Astrocyte of the spinal cord (primary cell): ENCODE data around the gene MYBPH.

Experiments
- DNase-seq: peaks from one replicate; pipeline ENCODE4 v3.0.0; 2011; ENCODE audit warnings: low read depth, low spot score
- H3K4me3 ChIP-seq: 2 replicates; pipeline ENCODE4 v1.5.1; 2011; ENCODE audit warnings: low read depth, mild to moderate bottlenecking, low read length, moderate library complexity
- CTCF ChIP-seq: IDR thresholded peaks from 2 replicates; pipeline ENCODE4 v1.5.1; 2012; ENCODE audit warnings: low read depth, mild to moderate bottlenecking, low read length, inconsistent platforms
- in situ Hi-C: cut with HindIII; loops from 2 replicates; pipeline ENCODE4 v1.10.0; 2017; ENCODE audit warnings: low sequenced_read_pairs

MYBPH gene

DNA sequence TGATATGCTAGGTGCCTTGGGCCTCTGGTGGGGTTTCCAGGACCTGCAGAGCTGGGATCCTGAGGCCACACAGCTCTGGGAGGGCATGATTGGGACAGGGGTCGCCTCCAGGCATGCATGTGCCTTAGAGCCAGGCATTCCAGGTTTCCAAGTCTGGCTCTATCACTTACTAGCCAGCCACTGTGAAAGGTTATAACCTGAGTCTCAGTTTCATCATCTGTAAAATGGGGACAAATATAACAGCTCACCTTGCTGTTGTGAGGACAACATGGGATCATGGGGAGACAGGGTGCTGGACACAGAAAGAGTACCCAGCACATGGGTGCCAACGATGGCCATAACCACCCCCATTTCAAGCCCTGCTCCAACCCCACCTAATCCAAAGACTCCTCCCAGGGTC, 8.2 kb upstream of the MYBPH start:
- TF ChIP-seq CTCF = no peak
- no peak for DNase-seq
- in situ Hi-C loops = no loop called here
- no peak overlapping the region for H3K4me3 ChIP-seq

DNA sequence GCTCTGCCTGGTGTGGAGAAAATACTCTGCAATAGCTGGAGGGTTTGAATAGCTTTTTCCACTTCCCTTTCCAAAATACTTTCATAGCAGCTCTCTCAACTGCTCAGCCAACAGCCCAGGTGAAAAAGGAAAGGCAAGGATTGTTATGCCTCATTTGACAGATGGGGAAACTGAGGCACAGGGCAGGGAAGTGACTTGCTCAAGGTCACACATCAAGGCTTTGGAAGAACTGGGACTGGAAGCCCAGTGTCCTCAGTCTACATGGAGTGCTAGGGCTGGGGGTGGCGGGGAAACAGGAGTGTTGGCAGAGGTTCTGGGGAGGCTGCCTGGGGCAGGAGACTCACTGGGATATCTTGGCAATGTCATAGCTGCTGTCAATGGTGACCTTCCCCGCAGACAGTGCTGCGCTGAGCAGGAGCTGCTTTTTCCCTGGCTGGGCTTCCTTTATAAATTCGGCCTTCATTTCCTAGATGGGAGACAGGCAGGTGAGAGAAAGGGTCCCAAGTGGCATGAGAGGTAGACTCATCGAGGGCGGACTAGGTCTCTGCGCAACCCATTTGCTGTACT, 6.8 kb upstream of the MYBPH start:
- in situ Hi-C loops = no loop called here
- no peak for TF ChIP-seq CTCF
- H3K4me3 ChIP-seq = no peak overlapping the region
- no peak for DNase-seq

DNA sequence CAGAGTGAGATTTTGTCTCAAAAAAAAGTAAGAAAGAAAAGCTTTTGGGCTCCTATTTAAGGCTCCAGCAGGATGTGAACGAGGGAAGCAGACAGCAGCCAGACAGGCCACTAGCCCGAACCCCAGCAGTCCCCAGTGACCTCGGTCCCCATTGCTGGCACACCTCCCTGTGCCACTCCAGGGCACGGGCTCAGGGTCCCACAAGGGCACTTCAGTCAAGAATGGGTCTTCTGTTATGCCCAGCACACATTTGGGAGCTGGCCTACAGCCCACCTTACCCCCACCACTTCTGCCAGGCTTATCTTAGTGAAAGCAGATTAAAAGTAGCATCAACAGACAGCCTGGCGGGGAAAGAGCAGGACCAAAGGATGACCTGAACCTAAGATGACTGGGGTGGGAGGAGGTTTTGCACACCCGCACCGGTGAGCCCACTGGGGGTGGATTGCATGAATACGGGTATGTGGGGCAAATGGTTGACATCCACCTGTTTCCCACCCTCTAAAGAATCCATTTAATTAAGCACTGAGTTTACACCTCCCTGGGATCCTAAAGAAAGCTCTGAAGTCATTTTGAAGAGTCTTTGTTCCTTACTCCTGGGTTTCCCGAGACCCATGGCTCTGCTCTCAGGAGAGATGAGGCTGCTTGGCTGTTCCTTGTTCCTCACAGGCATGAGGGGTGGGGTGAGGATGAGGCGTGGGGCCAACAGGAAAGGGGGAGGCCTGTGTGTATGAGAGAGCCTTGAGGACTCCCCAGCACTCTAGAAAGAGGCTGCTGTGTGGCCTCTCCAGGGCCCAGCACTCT, 6.2 kb upstream of the MYBPH start:
- in situ Hi-C loops = no loop called here
- no peak for DNase-seq
- no peak for TF ChIP-seq CTCF
- no peak overlapping the region for H3K4me3 ChIP-seq

DNA sequence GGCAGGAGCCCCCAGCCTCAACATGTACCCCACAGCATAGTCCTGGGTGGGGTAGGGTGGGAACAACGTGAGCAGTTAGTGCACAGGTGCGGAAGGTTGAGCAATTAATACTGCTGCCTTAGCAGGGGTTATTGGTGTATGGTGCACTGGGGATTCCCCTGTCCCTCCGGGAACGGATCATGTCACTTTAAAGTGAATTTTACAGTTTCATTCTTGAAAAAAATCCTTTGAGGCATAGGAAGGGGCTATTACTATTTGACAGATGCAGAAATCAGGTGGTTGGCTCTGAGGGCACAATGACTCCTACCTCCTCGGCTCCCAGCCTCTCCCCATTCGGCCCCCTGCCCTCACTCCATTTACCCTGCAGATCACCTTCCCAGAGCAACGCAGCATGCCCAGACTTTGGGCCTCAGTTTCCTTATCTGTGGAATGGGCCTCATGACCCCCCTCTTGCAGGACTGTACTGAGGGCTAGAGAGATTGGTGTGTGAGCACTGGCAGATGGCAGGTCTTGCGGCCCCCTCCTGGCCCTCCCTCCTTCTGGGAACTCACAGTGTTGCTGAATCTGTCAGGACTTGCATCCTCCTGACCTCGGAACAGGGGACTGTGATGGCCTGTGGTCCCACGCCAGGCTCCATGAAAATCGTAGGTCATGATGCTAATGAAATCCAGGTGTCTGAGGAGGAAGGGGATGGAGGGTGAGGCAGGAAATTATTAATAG, 5.1 kb upstream of the MYBPH start:
- no peak overlapping the region for H3K4me3 ChIP-seq
- in situ Hi-C loops = no loop called here
- no peak for DNase-seq
- no peak for TF ChIP-seq CTCF

GRCh38 chr1:203179667-203180005, 4.0 kb upstream of the MYBPH start:
- no peak for TF ChIP-seq CTCF
- H3K4me3 ChIP-seq = no peak overlapping the region
- DNase-seq = no peak
- in situ Hi-C loops = no loop called here

DNA sequence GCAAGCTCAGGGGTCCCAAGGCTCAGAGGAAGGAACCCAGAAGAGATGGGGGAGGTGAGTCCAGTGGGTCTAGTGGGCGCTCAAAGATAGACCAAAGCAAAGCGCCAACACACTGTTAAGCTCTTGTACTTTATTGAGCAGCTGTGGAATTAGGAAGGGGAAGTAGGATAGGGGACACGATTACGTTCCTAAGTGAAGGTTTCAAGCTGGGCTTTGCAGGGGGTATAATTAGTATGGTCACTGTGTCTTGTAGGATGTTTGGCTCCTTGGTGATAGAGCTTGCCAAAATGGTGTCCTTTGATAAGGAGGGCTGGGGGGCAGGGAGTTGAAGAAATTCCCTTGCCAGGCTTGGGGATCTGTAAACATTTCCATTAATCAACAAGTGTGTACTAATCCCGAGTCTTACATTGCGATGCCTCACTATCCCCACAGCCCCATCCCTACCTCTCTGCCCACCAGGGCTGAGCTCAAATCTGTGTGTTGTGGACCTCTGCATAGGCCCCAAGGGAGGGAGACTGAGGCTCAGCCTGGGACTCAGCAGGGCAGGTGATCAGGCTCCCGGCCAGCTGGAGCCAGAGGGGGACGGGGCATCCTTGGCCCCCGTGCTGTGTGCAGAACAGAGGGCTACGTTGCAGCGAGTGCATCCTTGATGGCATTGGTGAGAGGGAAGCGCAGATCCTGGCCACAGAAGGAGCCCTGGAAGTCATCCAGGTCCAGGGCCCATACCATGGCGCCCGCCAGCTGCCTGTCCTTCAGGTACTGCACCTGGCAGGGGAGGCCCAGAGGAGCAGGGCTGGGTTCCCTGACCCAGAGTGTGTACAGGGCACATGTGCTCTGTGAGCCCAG, 3.4 kb upstream of the MYBPH start:
- in situ Hi-C loops = no loop called here
- TF ChIP-seq CTCF = no peak
- no peak overlapping the region for H3K4me3 ChIP-seq
- DNase-seq = no peak
